GM15510 (cell line): ENCODE data around the gene NAP1L5.

Experiments used
- POLR2A ChIP-seq: IDR thresholded peaks from 3 replicates; pipeline ENCODE4 v1.6.1; 2011; ENCODE audit warnings: borderline replicate concordance; ENCODE audit not compliant: insufficient read length; ENCODE audit errors: extremely low read depth

NAP1L5 gene

GRCh38 chr4:88659055-88659889, 38.4 kb downstream of the NAP1L5 start:
- no peak for TF ChIP-seq POLR2A

- TF ChIP-seq POLR2A: no peak
Measured at GRCh38 chr4:88655226-88655625, 42.4 kb downstream of the NAP1L5 start.

GRCh38 chr4:88653371-88653946, 44.2 kb downstream of the NAP1L5 start:
- TF ChIP-seq POLR2A: no peak

- no peak for TF ChIP-seq POLR2A
Measured at GRCh38 chr4:88649716-88650115, 47.9 kb downstream of the NAP1L5 start.

- no peak for TF ChIP-seq POLR2A
Measured at GRCh38 chr4:88646528-88647280, 50.9 kb downstream of the NAP1L5 start.

GRCh38 chr4:88645994-88646393, 51.6 kb downstream of the NAP1L5 start:
- TF ChIP-seq POLR2A: no peak
